T-helper 1 cell treated with Interleukin-12 subunit alpha and Interleukin-12 subunit beta and Interleukin-4 antibody, amounts not matched to agents 30 ng/mL and 1 ng/mL, for 36 hours (primary cell): Measurements from ENCODE around the gene CYP26C1. TPM values are rescaled to one million over a fixed set of nuclear protein-coding genes. Genes with fewer than 3 reads are reported as not detected.

Experiments
- intact Hi-C: fragments of 100-400 bp; cut with micrococcal nuclease; formaldehyde crosslinking; loops from one replicate; pipeline ENCODE4 v1.15.1; 2024
- total RNA-seq: library from RNA; stranded (reverse); gene quantifications from 2 replicates; pipeline ENCODE4 v1.2.3, GENCODE V29; 2022

Gene CYP26C1
- total RNA-seq, 1 donor from 2014 or later: not detected

DNA sequence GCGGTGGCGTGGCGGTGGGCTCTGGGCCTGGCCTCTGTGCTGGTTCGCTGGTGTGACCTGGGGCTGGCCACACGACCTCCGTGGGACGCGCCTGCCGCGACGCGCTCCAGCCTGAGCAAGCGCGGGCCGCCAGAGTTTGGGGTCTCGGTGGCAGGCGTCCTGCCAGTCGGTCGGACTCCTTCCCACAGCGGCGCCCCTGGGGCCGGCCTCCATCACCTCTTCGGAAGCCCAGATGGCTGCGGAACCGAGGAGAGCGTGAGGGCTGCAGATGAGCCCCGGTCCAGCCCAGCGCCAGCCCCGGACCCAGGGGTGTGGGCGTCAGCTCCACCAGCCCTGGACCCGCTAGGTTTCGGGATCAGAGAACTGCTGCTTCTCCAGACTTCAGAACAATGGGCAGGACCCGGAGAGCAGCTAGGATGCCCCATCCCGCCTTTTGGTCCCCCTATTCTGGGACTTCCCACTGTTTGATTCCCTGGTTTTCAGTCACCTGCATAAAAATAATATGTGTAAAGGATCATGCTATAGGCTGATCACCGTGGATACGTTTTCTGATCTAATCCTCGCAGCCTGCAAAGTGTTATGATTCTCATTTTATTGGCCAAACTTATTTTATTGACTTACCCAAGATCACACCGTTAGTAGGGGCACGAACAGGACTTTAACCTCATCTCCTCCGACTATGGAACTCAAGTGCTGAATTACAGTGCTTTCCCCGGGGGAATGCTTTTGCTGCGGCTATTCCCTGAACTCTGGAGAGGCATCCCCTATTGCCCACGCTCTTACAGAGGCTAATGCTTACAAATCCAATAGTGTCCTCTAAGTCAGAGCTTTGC, 2.8 kb downstream of the CYP26C1 start:
- intact Hi-C loops: loop anchor here (5.0 kb wide), 1 partner anchor 176 kb away; no protein-coding TSS in a partner anchor

- intact Hi-C loops: loop anchor here (5.0 kb wide), 1 partner anchor 177 kb away; no protein-coding TSS in a partner anchor
Measured at GRCh38 chr10:93063977-93064660, 3.5 kb downstream of the CYP26C1 start.

GRCh38 chr10:93064874-93065660, 4.5 kb downstream of the CYP26C1 start:
- intact Hi-C loops: loop anchor here (5.0 kb wide), 1 partner anchor 178 kb away; no protein-coding TSS in a partner anchor

- intact Hi-C loops: no loop called here
Measured at GRCh38 chr10:93065675-93066543, 5.3 kb downstream of the CYP26C1 start.

- intact Hi-C loops: no loop called here
Measured at GRCh38 chr10:93066544-93066913, 5.9 kb downstream of the CYP26C1 start.

DNA sequence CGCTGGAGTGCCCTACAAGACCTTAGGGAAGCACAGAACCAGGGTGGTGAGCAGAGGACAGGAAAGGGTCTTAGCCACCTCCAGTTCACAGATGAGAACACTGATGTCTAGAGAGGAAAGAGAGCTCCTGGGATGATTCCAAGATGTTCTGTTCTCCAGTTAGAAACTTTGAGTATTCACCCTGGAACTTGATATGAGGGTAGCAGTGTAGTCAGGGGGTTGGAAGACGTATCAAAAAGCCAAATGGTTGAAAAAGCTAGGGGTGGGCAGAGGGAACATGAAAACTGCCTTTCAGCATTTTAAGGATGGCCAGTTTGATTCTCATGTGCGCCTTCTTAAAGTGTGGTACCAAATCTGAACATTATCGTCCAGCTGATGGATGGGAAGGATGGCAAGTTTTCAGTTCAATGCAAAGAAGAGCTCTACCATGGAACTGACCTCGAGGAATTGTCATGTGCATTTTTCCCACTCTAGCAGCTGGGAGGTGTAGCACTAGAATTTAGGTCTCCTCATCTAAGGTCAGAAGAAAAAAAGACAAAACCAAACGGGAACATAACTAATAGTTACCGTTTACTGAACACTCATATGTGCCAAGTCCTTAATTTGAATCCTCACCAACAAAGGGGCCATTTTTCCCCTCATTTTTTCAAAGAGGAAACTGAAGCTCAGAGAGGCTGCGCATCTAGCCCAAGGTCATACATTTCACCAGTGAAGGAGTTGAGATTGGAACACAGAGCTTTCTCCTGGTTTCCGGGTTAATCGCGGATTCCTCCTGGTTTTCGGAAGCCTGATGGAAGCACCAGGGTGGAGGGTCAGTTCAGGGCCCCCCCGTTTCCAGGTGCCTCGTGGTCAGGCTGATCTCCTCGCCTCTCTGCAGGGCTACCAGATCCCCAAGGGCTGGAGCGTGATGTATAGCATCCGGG, 7.1 kb downstream of the CYP26C1 start:
- intact Hi-C loops: no loop called here

DNA sequence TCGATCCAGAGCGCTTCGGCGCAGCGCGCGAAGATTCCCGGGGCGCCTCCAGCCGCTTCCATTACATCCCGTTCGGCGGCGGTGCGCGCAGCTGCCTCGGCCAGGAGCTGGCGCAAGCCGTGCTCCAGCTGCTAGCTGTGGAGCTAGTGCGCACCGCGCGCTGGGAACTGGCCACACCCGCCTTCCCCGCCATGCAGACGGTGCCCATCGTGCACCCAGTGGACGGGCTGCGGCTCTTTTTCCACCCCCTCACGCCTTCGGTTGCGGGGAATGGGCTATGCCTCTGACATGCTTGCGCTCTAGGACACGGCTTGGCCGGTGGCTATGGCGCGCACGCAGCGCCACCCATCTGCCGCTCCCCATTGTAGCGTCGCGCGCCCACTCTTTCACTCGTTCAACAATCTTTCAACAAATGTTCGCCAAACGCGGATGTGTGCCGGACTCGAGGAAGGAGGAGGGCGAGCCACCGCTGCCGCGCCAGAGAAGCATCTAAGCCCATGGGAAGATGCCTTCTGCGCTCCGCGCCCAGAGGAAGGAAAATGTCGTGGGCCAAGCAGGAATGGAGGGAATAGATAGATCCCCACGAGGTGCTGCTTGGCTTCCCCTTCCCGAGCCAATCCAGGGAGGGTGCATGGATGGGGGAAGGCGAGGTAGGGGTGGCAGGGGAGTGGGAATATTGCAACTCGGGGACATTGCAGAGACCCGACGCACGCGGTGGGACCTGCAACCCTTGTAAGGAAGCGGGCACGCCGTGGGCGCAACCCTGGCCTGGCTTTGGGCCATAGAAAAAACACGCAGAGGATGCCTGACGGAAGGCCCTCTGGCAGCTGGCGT, 8.0 kb downstream of the CYP26C1 start:
- intact Hi-C loops: no loop called here

- intact Hi-C loops: no loop called here
Measured at GRCh38 chr10:93069245-93069561, 8.6 kb downstream of the CYP26C1 start.

GRCh38 chr10:93070378-93071176, 10.0 kb downstream of the CYP26C1 start:
- intact Hi-C loops: loop anchor here (5.0 kb wide), 1 partner anchor 378 kb away; no protein-coding TSS in a partner anchor

- intact Hi-C loops: loop anchor here (5.0 kb wide), 1 partner anchor 379 kb away; no protein-coding TSS in a partner anchor
Measured at GRCh38 chr10:93071177-93071472, 10.5 kb downstream of the CYP26C1 start.

GRCh38 chr10:93071674-93072224, 11.2 kb downstream of the CYP26C1 start:
- intact Hi-C loops: loop anchor here (5.0 kb wide), 1 partner anchor 379 kb away; no protein-coding TSS in a partner anchor

DNA sequence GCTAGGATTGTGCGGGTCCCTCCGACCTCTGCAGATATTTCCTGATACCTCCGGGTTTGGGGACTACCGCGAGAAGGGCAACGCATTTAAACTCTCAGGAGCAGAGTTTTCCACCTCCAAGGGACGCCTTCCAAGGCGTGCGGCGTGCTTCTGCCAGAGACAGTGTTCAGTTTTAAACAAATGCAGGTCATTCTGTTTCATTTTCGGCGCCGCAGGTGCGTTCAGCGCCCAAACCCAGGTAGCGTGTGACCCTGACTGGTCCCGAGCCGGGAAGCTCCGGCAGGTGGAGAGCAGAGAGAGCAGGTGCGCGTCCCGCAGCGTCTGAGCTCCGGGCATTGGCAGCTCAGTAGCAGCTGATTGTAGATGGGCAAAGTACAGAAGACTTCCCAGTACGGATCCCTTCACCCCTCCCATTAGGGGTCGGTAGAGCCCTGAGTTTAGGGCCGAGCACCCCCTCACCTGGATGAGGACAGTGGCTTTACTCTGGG, 11.7 kb downstream of the CYP26C1 start:
- intact Hi-C loops: loop anchor here (5.0 kb wide), 1 partner anchor 380 kb away; no protein-coding TSS in a partner anchor

DNA sequence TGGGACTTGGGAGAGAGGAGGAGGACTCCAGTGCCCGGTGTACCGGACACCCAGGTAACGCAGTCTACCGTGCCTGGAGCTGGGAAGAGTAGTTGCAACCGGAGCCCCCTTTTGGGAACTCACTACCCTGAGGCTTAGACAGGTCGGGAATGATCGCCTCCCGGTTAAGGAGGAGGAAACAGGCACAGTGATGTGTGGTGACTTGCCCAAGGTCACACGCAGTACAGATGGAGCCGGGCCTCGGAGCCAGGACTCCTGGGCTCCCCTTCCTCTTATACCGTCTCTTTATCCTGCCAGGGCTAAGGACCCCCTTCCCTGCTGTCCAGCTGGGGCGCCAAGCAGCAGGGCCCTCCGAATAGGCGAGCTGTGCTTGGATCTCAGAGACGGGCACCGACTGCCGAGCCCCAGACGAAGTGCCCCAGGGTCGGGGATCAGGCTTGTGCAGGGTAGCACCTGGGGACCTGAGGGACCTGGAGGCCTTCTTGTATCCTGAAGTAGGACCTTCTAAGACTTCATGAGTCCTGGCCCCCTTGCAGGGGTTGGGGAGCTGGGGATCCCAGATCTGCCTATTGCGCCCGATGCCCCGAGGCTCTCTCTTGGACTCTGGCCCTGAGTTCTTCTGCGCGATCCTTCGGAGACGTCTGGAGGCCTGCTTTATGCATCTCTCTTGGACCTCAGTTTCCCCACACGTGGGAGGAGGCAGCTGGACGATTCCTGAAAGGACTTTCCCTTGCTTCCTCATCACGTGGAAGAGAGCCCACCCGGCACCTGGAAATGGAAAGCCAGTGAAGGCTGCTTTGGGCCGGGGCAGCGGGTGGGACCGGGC, 12.3 kb downstream of the CYP26C1 start:
- intact Hi-C loops: loop anchor here (5.0 kb wide), 1 partner anchor 381 kb away; no protein-coding TSS in a partner anchor

- intact Hi-C loops: loop anchor here (2.0 to 5.0 kb wide), 2 partner anchors 15 to 381 kb away; no protein-coding TSS in a partner anchor
Measured at GRCh38 chr10:93073539-93074146, 13.0 kb downstream of the CYP26C1 start, which contains the start of gene CYP26A1. Gene CYP26A1, plus strand, starts transcription at chr10:93073893. Its CDS starts 42 bp downstream, at chr10:93073935.

- intact Hi-C loops: loop anchor here (2.0 to 5.0 kb wide), 2 partner anchors 15 to 382 kb away; no protein-coding TSS in a partner anchor
Measured at GRCh38 chr10:93074147-93074596, 13.6 kb downstream of the CYP26C1 start.
